Retina (tissue), 1 donor: ENCODE results near the gene TUFT1.

ENCODE experiments used
- DNase-seq: peaks from one replicate; pipeline ENCODE4 v3.0.0-alpha.2; 2016

TUFT1 gene

DNA sequence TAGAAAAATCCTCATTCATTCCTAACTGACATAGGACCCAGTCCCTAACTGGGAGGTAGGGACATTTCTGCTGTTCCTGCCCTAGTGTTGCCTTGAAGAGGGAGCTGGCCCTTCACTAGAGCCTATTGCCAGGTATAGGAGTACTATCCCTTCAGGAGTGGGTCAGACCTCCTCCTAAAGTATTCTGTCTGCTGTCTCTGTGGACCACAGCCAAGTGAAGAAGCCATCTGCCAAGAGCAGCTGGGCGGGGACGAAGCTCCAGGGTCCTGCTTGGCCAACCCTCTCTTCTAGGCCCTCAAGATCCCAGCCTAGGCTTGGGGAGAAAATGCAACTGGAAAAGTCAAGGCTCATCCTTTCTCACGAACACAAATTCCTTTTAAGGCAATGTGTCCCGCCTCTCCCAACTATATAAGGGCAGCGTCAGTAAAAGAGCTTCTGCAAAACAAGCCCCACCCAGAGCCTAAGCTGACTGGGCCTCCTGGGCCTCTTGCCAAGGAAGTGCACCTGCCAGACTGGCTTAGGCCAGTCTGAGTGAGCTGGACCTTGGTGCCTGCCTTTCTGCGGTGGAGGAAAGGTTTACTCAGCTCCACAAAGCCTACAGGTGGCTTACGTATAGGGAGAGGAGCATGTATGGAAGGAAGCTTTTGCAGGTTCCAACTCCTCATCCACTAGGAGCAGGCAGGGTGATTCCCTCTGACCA is 638 bp upstream of the TUFT1 start:
- DNase-seq, result no peak

DNA sequence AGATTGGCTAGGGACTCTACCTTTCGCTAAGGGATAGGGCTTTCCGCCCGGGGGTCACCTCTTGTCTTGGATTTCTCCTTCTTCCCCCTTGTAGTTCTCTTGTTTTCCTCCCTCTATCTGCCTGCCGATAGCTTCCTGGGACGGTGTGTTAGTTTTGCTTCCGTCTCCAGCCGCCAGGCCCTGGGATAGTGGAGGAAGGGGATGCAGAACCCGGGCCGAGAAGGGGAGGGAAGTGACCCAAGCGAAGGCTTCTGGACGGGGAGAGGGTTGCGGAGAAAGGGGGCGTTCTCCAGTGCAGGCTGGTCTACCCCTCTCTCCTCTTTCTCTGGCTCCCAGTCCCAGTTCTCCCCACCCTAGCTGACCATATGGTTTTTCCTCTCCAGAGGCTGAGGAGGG is 871 bp downstream of the TUFT1 start:
- no peak for DNase-seq

DNA sequence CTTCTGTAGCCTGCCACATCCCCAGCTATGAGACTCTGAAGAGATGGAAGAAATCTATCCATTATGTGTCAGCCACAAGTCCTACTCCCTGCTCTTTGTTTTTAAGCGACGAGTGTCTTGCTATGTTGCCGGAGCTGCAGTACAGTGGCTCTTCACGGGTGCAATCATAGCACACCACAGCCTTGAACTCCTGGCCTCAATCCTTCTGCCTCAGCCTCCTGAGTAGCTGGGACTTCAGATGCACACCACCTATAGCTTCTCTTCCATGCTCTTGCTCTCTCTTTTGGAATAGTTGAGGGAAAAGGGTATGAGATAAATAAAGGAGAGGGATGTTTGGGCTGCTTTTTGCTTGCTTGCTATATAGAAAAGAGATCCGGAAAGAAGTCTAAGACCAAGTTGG is 1.6 kb downstream of the TUFT1 start:
- DNase-seq, result no peak

DNA sequence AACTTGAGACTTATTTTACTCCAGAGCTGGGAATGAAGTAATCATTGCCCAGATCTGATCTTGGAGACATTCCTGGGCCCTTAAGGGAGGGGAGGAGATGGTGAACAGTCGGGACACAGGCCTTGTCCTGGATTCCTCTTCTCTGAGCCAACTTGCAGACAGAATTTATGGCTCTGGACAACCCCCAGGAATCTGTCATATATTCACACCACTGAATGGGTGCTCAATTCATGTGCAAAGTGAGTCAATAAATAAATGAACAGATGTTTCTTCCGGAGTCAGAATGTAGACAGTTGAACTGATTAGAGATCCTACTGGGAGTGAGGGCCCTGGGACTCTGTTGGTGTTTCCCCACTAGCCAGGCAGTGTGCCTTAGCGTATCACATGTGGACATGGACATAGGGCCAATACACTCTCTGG is 2.6 kb downstream of the TUFT1 start:
- DNase-seq, result no peak

DNA sequence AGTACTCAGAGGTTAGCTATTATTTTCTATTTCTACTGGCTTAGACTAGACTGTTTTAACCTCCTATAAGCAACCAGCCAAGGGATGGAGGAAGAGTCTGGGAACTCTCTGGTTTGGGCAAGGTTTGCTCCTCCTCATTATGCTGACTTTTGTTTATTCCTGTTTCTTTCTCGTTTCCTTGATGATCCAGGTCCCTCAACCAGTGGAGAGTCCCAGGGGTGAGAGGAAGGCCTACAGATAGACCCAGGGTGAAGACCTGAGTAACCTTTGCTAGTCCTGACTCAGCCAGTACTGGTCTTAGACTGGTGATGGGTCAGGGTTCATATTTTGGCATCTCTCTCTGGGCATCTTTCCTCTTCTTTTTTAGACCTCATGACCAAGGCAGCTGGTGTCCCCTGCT is 5.4 kb downstream of the TUFT1 start:
- no peak for DNase-seq

DNA sequence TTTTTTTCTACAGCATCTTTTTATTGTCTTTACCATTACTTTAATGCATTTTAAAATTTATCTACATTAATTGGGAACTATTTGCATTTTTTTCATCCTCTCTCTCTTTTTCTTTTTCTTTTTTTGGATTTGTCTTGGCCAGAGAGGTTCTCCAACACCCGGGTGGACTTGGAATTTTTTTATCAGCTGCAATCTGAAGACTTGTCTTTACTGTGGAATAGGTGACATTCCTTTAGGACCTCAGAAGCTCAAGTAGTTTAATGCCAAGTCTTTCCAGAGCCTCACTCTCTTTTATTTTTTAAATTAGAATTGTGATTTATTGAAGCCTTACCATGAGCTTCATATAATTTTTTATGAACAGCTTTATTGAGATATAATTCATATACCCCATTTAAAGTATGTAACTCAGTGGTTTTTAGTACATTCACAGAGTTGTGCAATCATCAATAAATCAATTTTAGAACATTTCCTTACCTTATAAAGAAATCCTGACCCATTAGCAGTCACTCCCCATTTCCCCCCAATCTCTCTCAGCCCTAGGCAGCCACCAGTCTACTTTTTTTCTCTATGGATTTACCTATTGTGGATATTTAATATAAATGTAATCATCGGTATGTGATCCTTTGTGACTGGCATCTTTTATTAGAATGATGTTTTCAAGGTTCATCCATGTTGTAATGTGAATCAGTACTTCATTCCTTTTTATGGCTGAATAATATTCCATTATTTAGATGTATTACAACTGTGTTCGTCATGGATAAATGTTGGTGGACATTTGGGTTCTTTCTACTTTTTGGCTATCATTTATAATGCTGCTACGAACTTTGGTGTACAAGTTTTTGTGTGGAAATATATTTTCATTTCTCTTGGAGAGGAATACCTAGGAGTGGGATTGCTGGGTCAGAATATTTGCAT is 6.2 kb downstream of the TUFT1 start:
- no peak for DNase-seq

DNA sequence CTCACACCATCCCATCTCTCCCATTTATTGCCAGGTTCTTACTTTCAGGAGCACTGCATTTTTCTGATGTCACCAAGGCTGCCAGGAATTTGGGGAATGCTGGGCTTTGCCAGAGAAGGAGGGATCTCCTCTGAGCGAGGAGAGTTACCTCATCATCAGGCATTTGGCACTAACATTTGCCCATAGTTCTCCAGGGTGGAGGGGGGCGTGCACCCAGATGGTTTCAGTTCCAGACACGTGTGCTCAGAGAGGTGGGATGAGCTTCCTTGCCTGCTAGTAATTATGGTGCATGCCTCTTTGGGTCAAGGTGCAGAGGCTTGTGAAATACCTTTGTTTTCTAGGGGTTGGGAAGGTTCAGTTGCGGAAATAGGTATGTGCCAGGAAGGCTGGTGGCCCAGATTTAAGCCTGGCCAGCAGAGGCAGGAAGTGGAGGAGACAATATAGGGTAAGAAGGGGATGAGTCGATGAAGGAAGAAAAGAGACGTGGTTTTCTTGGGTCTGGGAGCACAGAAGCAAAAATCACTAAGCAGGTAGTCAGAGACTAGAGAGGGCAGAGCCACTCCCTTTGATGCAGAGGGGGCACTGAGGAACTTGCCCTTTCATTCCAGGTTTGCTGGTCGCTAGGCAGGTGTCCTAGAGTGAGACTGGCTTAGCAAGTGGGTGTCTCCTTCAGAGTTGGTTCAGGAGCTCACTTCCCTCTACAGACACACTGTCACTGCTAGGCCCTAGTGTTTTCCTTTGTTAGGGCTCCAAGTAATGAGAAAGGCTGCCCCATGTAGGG is 7.2 kb downstream of the TUFT1 start:
- DNase-seq, result no peak

DNA sequence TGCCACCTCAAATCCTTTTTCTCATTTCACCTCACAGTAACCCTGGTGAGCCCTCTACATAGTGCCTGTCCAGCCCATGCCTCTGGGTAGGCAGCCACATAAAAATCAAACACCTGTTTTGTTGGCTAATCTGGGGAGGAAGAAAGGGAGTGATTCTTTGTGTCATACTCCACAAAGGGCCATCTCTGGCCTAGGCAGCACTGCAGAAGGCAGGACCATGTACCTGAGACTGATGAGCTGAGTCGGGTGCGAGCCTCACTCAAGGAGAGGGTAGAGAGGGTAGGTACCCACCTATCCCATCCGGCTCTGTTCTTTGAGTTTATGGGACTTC is 7.8 kb downstream of the TUFT1 start:
- no peak for DNase-seq

DNA sequence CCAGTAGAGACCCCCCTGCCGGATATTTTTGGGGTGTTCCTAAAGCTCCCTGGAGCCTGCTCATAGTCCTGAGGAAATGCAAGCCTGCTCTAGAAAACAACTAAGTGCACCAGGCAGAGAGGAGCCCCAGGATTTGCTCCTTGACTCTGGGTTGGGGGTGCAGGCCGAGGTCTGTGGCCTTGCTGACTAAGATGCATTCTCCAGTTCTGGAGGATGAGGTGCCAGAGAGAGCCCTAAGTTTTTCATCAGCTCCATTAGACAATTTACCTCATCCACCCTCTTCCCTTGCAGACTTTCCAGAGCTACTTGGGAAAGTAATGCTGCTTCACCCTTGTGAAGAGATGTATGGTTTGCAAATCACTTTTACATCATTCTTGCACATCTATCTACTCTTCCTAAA is 9.1 kb downstream of the TUFT1 start:
- no peak for DNase-seq

DNA sequence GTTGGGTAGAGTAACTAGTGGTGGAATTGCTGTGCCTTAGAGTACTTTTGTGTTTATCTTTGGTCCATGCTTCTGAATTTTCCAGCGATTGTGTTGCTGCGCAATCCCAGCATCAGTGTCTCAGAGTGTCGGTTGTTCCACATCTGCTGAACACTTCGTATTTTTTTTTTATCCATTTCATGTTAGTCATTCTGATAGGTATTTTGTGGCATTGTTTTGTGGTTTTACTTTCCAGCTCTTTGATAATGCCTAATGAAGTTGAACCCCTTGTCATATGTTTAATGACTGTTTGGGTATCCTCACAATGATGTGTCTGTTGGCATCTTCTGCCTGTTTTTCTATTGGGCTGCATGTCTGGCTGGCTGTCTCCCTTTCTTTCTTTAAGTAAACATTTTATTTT is 13.6 kb downstream of the TUFT1 start:
- no peak for DNase-seq

DNA sequence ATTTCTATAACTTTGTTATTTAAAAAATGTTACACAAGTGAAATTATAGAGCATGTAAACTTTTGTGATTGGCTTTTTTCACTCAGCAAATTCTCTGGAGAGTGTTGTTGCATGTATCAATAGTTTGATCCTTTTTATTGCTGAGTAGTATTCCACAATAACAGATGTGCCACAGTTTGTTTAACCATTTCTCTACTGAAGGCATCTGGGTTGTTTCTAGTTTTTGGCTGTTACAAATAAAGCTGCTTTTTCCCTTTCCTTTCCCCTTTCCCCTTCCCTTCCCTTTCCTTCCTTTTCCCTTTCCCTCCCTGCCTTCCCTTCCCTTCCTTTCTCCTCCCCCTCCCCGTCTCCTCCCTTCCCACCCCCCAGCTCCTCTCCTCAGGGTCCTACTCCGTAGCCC is 15.9 kb downstream of the TUFT1 start:
- no peak for DNase-seq

DNA sequence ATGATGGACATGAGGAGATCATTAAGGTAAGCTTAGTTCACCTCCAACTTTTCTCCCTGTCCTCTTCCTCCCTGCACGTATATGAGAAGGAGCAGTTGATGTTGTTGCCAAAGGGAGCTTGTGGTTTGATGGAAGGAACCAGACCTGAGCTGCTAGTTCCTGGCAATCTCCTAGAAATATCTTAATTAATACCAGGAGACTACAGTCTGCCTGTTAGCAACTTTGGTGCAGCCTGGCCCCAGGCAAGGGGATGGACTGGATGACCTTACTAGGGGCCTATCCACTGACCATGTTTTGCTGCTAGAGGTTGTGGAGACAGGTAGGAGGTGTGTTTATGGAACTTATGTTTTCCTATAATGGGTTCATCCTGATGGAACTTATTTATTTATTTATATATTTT is 22.6 kb downstream of the TUFT1 start:
- no peak for DNase-seq

DNA sequence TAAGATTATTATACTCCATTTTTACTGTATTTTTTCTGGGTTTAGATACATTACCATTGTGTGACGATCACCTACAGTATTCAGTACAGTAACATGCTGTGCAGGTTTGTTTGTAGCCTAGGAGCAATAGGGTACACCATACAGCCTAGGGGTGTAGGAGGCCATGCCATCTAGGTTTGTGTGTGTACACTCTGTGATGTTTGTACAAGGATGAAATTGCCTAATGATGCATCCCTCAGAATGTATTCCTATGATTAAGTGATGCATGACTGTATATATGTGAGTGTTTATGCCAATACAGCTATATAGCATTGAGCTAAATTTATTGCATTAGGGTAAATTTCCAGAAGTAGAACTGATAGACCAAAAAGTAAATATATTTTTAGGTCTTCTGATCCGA is 23.3 kb downstream of the TUFT1 start:
- no peak for DNase-seq

DNA sequence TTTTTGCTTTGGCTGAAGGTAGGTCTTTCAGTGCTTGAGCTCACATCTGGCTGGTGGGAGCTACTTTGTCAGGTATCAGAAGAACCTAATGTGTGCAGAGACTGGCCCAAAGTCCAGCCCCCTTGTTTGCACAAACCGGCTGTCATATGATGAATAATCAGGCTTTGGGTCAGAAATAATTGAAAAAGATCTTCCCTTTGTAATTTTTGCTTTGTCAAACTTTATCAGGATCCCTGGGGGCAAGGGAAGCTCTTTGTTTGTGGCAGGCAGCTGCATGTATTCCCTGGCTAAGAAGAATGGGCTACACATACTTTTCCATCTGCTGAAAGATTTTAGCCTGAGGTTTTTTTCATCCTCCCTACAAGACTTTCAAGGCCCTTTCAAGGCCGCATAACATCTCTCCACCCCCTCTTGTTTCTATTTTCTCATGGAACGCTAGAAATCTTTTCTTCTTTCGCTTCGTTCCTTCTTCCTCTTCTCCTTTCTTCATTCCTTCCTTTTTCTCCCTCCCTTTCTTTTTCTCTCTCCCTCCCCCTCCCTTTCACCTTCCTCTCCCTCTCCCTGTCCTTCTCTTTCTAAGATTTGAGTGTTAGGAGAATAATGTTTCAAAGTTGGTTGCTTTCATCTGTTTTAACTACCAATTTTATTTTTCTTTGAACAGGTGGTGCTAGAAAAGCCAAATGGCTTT is 25.5 kb downstream of the TUFT1 start:
- DNase-seq, result peak; percentile 43

DNA sequence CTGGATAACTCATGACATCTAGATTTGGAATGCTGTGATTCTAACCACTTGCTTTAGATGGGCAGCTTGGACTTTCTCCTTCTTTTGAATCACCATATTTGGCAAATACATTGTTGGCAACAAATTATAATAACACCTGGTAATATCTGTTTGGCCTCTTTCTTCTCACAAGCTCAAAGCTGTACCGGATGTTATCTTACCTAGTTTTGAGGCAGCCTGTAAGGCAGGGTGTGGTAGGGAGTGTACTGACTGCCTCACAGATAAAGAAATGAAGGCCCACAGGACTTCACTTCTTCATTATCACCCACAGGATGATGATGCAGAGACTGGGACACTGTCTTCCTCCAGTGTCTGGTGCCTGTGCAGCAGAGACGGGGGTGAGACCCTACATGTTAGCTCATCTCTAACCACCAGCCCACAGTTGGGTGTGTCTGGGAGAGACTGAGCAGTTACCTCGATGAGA is 28.5 kb downstream of the TUFT1 start:
- no peak for DNase-seq

DNA sequence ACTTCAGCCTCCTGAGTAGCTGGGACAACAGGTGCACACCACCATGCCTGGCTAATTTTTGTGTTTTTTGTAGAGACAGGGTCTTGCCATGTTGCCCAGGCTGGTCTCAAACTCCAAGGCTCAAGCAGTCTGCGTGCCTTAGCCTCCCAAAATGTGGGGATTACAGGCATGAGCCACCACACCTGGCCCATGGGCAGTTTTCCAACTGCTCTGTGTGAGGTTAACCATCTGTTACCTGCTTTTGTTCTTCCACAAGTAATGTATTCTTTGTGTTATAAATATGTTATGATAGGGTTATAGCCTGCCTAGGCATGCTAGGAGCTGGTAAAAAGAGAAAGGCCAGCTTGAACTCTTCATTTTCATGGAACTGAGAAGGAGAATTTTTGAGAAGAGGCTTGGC is 30.7 kb downstream of the TUFT1 start:
- no peak for DNase-seq

DNA sequence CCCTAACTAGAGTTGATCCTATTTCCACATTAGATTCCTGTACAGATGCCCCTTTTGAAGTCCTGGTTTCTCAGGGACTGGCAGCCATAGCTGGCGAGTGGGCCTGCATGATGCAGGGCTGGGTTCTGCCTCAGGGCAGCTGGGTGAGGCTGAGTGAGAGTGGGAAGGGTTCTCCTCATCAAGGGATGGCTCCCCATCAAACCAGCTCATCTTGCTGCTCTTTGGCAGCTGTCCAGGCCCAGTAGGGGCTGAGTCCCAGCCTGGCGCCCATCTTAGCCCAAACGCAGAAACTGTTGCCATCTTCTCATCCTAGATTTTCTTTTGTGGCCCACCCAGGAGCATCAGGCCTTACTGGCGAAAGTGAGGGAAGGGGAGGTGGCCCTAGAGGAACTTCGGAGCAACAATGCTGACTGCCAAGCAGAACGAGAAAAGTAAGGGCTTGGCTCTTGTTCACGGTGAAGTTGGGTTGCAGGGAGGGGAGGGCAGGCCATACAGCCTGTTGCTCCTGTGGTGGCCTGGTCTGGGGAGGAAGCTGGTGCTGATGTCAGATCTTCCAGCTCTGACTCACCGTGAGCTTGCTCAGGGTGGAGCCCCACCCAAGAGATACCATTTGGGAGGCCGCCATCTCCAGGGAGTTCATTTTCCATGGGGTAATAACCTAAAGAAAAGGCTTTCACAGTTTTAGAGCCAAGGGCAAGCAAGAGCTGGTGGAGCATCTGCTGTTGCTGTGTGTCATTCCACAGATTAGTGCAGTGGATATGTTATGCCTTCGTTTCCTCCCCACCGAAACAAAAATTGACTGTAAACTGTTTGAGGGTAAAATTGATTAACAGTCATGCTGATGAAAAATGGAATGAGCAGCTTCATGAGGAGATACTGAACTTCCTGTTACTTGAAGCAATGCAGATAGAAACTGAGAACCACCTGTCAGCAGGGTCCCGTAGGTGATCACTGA is 34.7 kb downstream of the TUFT1 start:
- no peak for DNase-seq

DNA sequence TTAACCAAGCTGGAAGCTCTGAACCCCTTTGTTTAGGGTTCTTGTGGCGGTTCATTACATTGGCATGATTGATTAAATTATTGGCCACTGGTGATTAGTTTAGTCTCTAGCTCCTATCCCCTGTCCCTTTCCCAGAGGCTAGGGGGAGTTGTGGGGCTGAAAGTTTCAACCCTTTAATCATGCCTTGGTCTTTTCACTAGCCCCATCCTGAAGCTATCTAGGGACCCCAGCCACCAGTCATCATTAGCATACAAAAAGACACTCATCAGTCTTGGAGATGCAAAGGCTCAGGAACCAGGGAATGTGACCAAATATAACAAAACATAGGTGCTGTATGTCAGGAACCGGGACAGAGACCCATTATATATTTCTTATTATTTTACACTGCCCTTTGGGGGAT is 37.1 kb downstream of the TUFT1 start:
- DNase-seq, result no peak

DNA sequence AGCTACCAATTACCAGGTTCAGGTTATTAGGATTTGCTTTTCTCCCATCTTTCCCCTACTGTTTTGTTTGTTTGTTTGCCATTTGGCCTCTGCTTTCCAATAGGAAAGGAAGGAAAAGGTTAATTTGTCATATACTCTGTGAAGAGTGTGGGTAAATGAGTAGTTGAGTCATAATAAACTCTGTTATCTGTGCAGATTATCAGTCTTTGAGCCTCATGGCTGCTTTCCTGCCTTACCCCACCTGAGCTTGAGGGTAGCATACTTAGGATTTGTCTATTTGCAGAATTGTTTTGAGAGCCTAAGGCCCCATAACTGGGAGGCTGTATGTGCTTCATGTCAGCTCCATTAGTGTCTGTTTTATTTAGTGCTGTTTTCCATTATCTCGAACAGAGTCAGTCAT is 38.8 kb downstream of the TUFT1 start:
- DNase-seq, result no peak

DNA sequence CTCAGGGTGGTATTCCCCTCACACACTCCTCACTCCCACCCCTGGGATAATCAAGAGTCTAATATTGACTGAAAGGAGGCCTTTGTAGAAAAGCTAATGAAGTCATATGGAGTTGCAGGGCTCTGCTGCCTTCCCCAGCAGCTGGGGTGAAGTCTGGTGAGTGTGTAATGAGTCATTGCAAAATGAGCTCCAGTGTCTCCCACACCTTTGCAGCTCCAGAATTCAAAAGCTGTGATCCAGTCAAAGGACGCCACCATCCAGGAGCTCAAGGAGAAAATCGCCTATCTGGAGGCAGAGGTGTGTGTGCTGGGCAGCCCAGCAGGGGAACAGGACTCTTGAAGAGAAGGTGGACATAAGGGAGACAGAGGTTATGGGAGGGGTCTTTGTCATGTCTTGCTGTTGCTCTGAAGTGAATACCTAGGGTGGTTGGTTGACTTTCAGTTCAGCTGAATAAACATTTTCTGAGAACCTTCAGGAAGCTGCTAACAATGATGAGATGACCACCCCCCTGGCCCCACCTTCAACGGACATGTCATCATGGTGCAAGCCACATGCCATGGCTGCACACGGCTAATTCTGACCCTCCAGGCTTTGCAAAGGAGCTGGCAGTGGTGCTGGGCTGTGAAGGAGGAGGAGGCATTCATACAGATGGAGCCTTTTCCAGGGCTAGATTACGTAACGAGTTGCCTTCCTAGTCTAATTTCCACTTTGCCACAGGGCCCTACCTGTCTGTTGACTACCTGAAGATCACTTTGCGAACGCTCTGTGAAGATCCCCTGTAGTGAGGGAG is 39.5 kb downstream of the TUFT1 start:
- DNase-seq, result no peak

DNA sequence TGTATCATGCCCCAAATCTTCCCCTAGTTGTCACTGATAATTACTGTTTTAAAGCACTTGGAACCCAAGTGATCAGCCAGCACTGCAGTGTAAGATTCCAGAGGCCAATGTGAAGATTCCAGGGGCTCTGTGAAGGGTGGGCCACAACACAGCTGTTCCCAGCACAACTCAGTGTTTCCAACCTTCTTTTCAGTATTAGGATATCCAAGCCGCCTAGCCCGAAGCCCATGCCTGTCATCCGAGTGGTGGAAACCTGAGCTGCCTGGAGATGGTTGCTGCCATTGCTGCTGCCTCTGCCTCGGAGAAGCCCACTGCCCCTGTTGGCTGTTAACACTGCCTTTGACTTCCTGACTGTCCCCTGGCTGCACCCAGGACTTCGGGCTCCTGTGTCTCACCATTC is 41.3 kb downstream of the TUFT1 start:
- DNase-seq, result no peak
